GM13976 (cell line): ENCODE data around the gene UBTD1.
A peak's percentile ranks its signal among the peaks of the same experiment; 100 is the strongest.

Experiments
- DNase-seq: peaks from one replicate; pipeline ENCODE4 v3.0.0; 2012; ENCODE audit warnings: low spot score
- in situ Hi-C: fragments of 300-500 bp; cut with MboI; formaldehyde crosslinking; loops from one replicate; pipeline ENCODE4 v1.12.0; 2022; ENCODE audit warnings: low sequenced_read_pairs, mixed read lengths, inconsistent platforms; ENCODE audit not compliant: unreplicated experiment
- TF ChIP-seq, protein P1 (sequence below): IDR thresholded peaks from 2 replicates; pipeline ENCODE4 v1.5.1; 2012; ENCODE audit warnings: borderline replicate concordance, mild to moderate bottlenecking; ENCODE audit not compliant: insufficient read depth; ENCODE audit errors: extremely low read depth, missing control alignments, control extremely low read depth

Gene UBTD1, protein sequence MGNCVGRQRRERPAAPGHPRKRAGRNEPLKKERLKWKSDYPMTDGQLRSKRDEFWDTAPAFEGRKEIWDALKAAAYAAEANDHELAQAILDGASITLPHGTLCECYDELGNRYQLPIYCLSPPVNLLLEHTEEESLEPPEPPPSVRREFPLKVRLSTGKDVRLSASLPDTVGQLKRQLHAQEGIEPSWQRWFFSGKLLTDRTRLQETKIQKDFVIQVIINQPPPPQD

DNA sequence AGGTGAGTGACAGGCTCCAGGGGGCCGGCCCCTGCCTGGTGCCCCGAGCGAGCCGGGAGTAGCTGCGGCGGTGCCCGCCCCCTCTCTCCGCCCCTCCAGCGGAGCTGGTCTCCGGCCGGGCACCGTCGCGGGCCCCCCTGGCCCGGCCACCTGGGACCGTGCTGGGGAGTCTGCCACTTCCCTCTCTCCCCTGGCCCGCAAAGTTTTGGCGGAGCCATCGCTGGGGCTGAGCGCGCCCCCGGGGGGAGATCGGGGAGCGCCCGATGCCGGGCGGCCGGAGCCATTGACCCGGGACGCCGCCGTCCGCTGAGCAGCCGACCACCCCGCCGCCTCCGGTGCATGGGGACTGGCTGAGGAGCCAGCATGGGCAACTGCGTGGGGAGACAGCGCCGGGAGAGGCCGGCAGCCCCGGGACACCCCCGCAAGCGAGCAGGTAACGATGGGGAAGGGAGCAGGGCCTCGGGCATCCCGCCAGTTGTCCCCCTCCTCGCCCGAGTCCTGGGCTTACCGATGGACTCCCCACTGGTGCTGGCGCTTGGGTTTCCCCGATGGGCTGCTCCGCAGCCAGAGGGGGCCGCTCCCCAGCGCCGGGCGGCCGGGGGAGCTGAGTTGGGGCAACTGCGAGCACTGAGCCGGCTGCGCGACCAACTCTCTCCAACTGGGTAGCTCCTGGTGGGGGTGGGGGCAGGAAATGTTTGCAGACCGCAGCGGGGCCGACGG lies at the start of gene UBTD1:
Gene UBTD1, plus strand, starts transcription at position 84 of the 720 bp plus-strand sequence. Its CDS starts 280 bp downstream, at position 364.
- DNase-seq = peak; percentile 65
- TF ChIP-seq, protein P1, sequence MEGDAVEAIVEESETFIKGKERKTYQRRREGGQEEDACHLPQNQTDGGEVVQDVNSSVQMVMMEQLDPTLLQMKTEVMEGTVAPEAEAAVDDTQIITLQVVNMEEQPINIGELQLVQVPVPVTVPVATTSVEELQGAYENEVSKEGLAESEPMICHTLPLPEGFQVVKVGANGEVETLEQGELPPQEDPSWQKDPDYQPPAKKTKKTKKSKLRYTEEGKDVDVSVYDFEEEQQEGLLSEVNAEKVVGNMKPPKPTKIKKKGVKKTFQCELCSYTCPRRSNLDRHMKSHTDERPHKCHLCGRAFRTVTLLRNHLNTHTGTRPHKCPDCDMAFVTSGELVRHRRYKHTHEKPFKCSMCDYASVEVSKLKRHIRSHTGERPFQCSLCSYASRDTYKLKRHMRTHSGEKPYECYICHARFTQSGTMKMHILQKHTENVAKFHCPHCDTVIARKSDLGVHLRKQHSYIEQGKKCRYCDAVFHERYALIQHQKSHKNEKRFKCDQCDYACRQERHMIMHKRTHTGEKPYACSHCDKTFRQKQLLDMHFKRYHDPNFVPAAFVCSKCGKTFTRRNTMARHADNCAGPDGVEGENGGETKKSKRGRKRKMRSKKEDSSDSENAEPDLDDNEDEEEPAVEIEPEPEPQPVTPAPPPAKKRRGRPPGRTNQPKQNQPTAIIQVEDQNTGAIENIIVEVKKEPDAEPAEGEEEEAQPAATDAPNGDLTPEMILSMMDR = no peak
- in situ Hi-C loops = no loop called here

DNA sequence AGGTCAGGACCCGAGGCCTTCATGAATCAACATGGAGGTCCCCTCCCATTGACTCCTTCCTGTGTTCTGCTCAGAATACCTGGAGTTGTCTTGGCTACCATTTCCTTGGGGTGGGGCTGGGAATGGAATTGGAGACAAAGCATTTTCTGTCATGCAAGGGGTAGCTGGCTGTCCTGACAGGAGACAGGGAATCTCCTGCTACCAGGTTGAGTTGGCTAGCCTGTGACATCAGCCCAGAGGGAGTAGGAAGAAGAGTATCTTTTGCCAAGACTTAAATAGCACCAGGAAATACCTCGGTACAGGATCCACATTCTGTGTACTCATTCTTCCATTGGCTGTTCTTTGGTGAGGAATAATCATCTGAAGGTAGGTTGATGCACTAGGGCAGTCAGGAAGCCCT lies 47.9 kb upstream of the UBTD1 start:
- TF ChIP-seq, protein P1 = no peak
- in situ Hi-C loops = no loop called here
- DNase-seq = no peak

DNA sequence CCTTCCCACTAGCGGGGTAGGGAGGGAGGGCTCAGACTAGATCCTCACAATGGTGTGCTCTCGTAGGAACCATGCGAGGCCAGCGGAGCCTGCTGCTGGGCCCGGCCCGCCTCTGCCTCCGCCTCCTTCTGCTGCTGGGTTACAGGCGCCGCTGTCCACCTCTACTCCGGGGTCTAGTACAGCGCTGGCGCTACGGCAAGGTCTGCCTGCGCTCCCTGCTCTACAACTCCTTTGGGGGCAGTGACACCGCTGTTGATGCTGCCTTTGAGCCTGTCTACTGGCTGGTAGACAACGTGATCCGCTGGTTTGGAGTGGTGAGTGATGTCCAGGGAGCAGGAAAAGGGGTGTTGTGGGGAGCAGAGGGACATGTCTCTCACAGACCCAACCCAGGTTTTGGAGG lies 47.1 kb upstream of the UBTD1 start:
- TF ChIP-seq, protein P1 = no peak
- in situ Hi-C loops = no loop called here
- no peak for DNase-seq

DNA sequence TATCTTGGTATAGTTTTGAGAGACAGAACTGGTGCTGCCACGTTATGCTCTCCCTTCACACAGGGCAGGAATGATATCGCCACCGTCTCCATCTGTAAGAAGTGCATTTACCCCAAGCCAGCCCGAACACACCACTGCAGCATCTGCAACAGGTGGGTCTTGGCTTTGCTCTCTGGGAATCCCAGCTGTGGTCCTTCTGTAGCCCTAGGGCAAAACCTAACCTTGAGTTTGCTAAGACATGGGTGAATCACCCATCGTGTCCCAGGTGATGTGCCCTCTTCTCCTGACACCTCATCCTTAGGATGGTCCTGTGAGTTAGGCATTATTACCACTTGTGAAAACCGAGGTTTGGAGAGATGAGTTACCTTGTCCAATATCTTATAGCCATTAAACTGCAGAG lies 46.4 kb upstream of the UBTD1 start:
- in situ Hi-C loops = no loop called here
- no peak for DNase-seq
- TF ChIP-seq, protein P1 = no peak

GRCh38 chr10:97454330-97455036 lies 44.2 kb upstream of the UBTD1 start:
- TF ChIP-seq, protein P1 = no peak
- in situ Hi-C loops = no loop called here
- DNase-seq = no peak

GRCh38 chr10:97456034-97456685 lies 42.6 kb upstream of the UBTD1 start:
- in situ Hi-C loops = no loop called here
- no peak for DNase-seq
- TF ChIP-seq, protein P1 = no peak
